ENCODE measurements around the gene SLC25A6.
"Not testable (repeated sequence)": the region's sequence is repeated elsewhere in the genome, so short reads cannot be mapped to it uniquely, and the experiment has no call there.

SLC25A6 gene

DNA sequence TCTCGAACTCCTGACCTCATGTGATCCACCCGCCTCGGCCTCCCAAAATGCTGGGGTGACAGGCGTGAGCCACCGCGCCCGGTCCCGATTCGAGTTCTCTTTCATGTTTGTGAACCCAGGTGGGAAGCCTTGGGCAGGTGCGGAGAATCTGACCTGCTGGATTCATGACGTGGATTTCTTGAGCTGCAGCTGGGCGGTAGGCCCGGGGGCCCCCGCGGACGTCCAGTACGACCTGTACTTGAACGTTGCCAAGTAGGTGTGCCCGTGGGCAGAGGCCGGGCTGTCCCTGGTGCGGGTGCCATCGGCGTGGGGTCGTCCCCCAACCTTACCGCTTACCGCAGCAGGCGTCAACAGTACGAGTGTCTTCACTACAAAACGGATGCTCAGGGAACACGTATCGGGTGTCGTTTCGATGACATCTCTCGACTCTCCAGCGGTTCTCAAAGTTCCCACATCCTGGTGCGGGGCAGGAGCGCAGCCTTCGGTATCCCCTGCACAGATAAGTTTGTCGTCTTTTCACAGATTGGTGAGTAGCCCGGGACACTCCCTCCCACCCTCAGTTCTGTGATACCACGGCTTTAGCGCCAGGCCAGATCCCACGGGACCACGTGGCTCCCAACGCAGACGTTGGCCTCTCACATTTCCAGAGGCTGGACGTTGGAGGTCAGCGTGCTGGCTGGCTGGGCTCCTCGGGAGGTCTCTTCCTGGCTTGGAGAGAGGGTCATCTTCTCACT lies 39.8 kb downstream of the SLC25A6 start:
- no peak for DNase-seq

DNA sequence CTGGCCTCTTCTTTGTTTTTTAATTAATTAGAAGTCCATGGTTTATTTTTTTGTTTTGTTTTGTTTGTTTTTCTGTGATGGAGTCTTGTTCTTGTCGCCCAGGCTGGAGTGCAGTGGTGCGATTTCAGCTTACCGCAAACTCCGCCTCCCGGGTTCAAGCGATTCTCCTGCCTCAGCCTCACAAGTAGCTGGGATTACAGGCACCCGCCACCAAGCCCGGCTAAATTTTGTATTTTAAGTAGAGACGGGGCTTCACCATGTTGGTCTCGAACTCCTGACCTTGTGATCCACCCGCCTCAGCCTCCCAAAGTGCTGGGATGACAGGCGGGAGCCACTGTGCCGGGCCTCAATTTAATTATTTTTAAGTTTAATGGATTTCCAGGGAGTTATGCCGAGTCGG lies 42.3 kb downstream of the SLC25A6 start:
- not testable (repeated sequence) for DNase-seq

DNA sequence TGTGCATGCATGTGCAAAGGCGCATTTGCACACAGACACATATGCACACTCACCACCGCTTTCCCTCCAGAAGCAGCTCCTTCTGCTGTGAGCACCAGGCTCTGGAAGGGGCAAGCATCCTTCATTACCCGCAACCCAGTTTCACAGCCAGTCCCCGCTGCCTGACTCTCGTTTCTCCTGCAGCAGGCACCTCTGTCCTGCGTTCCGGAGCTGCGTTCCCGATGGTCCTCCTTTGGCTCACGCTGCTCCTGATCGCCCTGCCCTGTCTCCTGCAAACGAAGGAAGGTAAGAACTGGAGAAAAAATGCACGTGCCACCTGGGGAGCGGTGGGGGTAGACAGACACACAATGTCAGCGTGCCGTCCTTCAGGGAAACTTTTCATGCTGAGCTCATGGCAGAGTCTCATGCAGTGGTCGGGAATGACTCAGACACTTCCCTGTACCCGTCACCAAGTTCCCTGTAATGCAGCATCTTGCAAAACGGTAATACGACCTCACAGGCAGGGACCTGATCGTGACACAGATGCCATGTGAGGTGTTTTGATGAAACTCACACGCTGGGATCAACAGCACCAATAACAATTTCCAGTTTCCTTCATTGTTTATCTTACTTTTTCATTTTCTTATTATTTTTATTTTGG lies 50.2 kb downstream of the SLC25A6 start:
- DNase-seq = no peak

DNA sequence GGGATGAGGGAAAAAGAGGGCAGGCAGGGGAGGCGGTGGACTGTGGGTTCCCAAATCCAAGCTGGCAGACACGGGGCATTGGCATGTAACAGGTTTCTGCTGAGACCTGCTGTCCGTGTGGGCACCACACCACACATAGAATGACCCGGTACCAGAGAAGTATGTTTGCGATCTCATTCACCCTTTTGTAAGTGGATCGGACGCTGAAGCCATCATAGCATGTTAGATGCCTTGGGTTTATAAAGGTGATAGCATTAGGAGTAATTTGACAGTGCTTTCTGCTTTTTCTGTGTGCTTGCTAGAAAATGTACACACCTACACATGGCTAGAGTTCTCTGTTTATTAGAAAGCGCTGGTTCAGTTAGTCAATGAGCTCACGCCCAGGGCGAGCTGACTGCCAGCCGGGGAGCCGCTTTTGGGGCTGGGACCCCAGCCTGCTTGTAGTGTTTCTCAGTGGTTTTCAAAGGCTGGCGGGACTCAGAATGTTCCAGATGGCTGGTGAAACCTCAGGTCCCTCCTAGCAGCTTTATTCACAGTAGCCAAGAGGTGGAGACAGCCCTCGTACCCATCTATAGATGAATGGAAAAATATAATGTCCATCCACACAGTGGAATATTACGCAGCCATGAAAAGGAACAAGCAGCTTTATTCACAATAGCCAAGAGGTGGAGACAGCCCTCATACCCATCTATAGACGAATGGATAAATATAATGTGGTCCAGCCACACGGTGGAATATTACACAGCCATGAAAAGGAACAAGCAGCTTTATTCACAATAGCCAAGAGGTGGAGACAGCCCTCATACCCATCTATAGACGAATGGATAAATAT lies 54.7 kb downstream of the SLC25A6 start:
- DNase-seq = no peak

DNA sequence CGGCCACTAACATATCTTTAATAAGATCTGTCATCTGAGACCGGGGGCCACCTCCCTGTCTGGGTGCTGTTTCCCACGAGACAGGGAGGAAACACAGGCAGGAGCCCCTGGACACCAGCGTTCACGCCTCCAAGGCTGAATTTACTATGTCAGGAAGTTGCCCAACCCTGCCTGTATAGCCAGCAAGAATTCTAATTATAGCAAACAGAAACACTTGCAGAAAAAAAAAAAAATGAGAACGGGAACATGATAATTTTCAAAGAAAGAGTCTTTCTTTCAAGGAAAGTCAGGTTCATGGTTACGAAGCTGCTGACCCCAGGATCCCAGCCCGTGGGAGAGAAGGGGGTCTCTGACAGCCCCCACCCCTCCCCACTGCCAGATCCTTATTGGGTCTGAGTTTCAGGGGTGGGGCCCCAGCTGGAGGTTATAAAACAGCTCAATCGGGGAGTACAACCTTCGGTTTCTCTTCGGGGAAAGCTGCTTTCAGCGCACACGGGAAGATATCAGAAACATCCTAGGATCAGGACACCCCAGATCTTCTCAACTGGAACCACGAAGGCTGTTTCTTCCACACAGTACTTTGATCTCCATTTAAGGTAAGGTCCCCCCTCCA lies 55.5 kb downstream of the SLC25A6 start, which contains the start of gene IL3RA:
TSS of gene IL3RA (plus strand) at position 455 of the 613 bp plus-strand sequence. CDS start 4,981 bp downstream, outside the sequence.
- DNase-seq = no peak
